Left renal cortex interstitium (tissue), 4 donors: ENCODE measurements around the gene PATL2. TPM values are rescaled to one million over a fixed set of nuclear protein-coding genes. Genes with fewer than 3 reads are reported as not detected.
A peak's percentile ranks its signal among the peaks of the same experiment; 100 is the strongest.
"Not testable (repeated sequence)": the region's sequence is repeated elsewhere in the genome, so short reads cannot be mapped to it uniquely, and the experiment has no call there.

Experiments
- DNase-seq, 4 donors: peaks; one replicate each; pipeline ENCODE4 v3.0.0-alpha.2; 2013; ENCODE audit warnings: low read depth in 4 of 4, low spot score in 2 of 4, missing footprints in 1 of 4
- polyA plus RNA-seq, 4 donors: library from polyadenylated mRNA; unstranded; fragments of 120-200 nt; gene quantifications; one replicate each; pipeline ENCODE4 v1.2.1, GENCODE V29; 2013; ENCODE audit not compliant: insufficient read length in 4 of 4

The PATL2 gene
- 1 to 10 TPM in 2 of 4 donors, under 1 TPM in 1, not detected in 1; 0.76 to 1.9 (median 1.2) TPM for polyA plus RNA-seq

DNA sequence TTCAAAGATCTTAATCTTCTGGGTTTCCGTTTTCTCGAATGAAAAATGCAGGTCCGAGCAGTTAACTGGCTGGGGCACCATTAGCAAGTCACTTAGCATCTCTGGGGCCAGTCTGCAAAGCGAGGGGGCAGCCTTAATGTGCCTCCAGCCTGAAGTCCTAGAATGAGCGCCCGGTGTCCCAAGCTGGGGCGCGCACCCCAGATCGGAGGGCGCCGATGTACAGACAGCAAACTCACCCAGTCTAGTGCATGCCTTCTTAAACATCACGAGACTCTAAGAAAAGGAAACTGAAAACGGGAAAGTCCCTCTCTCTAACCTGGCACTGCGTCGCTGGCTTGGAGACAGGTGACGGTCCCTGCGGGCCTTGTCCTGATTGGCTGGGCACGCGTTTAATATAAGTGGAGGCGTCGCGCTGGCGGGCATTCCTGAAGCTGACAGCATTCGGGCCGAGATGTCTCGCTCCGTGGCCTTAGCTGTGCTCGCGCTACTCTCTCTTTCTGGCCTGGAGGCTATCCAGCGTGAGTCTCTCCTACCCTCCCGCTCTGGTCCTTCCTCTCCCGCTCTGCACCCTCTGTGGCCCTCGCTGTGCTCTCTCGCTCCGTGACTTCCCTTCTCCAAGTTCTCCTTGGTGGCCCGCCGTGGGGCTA is at the start of gene PATL2, which contains the start of gene B2M:
Gene PATL2 (minus strand): TSS at position 228 of the 647 bp plus-strand sequence. CDS start 34,833 bp downstream, outside the sequence.
Gene B2M (plus strand): TSS at position 422 of the 647 bp plus-strand sequence. CDS start 30 bp downstream, at position 452.
- peak; percentile 90 to 97 (median 95) for DNase-seq

DNA sequence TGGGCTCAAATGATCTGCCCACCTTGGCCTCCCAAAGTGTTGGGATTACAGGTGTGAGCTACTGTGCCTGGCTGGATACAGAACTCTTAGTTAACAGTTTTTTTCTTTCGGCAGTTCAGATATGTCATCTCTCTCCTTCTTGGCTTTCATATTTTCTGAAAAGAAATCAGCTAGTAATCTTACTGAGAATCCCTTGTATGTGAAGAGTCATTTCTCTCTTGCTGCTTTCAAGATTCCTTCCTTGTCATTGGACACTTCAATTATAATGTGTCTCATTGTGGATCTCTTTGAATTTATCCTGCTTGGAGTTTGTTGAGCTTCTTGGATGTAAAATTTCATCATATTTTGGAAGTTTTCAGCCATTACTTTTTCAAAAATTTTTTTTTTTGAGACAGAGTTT is 42.2 kb upstream of the PATL2 start:
- no peak for DNase-seq

GRCh38 chr15:44743454-44743853 is 32.3 kb upstream of the PATL2 start:
- not testable (repeated sequence) for DNase-seq

- DNase-seq: not testable (repeated sequence)
Measured at GRCh38 chr15:44739222-44739847, 28.2 kb upstream of the PATL2 start.

GRCh38 chr15:44738340-44738984 is 27.3 kb upstream of the PATL2 start:
- peak in 1 of 4 donors; percentile 54 for DNase-seq

GRCh38 chr15:44736181-44736765 is 25.1 kb upstream of the PATL2 start, which contains the start of gene TRIM69:
TRIM69 (plus strand) TSS chr15:44736528; CDS start chr15:44736705, 177 bp downstream.
- DNase-seq: no peak

DNA sequence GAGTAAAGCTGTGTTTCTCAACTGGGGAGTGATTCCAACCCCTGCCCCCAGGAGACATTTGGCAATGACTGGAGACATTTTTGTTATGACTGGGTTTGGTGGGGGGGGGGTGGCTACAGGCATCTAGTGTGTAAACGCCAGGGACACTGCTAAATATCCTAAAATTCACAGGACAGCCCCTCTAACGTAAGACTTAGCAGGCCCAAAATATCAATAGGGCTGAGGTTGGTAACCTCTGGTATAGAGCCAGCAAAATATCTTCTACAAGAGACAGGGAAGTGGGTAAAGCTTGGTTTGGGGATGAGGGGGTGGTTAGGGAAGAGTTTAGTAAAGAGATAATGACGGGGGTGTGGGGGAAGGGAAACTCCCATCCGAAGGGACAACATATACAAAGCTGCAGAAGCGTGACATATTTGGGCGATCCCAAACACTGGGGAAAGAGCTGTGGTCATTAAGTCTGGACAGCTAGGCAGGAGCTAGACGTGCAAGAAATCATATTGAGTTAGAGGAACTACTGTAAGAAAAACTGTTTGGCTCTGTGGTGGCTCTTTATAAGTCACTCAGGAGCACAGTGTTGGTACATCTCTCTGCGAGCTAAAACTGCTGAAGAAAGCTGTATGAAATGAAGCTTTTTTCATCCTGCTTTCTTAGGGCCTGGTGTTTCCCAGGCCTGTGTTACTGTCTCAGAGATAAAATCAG is 24.5 kb upstream of the PATL2 start:
- DNase-seq: no peak

DNA sequence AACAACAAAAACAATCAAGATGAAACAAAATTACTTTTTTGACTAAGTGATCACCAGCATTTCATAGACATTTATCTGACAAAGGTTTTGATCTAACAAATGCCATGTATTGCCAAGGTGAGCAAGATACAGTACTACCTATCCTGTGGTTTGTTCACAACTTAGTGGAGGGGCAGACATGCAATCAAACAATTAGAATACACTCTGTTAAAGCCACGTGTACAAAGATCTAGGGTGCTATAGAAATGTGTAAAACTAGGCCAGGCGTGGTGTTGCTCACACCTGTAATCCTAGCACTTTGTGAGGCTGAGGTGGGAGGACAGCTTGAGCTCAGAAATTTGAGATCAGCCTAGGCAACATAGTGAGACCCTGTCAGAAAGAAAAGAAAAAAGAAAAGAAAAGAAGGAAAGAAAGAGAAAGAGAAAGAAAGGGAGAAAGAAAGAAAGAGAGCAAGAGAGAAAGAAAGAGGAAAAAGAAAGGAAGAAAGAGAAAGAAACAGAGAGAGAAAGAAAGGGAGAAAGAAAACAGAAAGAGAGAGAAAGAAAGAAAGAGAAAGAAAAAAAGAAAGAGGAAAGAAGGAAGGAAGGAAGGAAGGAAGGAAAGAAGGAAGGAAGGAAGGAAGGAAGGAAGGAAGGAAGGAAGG is 23.8 kb upstream of the PATL2 start:
- DNase-seq: no peak

DNA sequence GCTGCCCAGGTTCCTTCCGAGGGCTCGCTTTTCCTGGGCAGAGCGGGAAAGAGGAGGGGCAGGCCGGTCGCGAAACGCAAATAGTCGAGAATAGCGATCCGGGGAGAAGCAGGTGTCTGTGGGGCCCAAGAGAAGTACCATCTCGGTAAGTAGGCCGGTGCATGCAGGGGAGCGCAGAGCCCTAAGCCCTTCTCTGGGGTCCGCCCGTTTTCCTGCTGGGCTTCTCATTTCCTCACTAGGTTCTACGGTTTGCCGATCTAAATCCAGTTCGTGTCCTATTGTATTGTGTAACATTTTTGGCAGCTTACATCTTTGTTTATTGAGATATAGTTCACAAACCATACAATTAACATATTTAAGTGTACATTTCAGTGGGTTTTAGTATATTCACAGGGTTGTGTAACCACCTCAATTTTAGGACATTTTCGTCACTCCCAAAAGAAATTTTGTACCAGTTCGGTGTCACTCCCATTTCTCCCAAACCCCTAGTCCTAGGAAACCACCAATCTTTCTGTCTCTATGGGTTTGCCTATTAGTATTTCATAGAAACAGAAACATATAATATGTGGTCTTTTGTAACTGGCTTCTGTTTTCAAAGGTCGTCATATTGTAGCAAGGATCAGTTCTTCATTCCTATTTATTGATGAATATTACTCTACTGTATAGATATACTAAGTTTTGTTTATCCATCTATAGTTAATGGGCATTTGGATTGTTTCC is 18.4 kb upstream of the PATL2 start:
- no peak for DNase-seq

DNA sequence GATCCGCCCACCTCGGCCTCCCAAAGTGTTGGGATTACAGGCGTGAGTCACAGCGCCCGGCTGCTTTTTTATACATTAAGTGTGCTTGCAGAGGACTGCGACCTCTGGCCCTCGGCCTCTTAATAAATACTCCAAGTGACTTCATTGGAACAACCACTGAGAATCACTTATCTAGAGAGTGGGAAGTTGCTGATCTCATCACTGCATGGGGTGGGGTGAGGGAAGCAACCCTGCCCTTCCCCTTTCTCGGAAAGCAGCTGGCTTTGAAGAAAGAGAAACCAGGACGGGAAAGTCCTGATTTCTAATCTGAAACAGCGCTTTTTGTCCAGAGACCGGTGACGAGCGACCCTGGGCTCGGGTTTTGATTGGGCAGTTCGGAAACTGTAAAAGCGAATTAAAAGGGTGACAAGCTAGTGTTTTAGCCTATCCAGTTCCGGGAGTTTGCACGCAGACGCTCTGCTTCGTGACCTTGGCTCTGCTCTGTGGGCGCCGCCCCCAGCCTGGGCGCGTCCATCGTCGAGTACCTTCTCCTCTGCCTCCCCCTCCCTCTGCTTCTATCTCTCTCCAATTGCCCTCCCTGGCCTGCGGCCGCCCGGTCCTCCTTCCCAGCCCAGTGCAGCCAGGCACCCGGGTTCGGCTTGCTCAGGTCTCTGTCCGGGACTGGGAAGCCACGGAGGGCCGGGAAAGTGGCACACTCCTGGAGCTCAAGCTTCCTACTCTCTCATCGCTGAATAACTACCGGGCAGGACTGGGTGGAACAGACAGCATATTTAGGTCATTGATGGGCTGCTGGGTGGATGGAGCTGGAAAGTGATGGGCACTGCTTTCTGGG is 17.7 kb upstream of the PATL2 start:
- DNase-seq: peak; percentile 94 to 97 (median 96)

DNA sequence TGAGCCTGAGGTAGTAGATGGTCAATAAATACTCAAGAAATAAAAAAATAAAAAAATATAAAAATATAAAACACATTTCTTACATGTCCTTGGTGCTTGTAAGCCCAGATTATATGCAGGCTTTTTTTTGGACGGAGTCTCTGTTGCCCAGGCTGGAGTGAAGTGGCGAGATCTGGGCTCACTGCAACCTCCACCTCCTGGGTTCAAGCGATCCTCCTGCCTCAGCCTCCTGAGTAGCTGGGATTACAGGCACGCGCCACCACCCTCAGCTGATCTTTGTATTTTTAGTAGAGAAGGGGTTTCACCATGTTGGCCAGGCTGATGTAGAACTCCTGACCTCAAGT is 17.1 kb upstream of the PATL2 start:
- DNase-seq: not testable (repeated sequence)

GRCh38 chr15:44727485-44728231 is 16.5 kb upstream of the PATL2 start:
- no peak for DNase-seq

DNA sequence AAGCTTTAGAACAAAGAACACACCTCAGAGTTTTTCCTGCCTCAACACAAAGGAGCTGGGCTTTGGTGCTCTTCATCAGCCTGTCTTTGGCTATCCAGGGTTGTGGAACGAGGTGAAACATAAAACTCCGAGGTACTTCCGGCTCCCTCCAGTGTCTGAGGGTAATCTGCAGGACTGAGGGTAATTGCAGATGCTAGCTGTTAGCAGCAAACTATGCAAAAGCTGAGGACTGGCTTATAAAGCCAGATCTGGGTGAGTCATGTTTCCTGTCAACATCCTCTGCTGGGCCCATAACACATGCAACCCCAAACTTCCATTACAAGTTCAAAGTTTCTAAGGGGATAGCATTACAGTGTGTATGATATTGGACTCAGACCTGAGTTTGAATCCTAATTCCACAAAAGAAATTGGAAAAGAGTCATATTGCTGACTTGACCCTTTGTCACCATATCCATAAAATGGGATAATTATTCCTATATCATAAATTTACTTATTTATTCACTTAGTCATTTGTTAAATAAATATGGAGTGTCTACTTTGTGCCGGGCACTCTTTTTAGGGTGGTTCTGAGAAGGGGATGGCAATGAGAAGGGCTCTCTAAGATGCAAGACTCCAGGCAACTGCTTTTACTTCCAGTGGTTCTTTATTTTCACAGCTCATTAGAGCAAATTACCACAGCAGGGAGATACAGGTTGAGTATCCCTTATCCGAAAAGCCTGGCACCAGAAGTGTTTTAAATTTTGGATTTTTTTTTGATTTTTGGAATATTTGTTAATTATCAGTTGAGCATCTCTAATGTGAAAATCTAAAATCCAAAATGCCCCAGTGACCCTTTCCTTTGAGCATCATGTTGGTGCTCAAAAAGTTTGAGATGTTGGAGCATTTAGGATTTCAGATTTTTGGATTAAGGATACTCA is 15.7 kb upstream of the PATL2 start:
- no peak for DNase-seq

DNA sequence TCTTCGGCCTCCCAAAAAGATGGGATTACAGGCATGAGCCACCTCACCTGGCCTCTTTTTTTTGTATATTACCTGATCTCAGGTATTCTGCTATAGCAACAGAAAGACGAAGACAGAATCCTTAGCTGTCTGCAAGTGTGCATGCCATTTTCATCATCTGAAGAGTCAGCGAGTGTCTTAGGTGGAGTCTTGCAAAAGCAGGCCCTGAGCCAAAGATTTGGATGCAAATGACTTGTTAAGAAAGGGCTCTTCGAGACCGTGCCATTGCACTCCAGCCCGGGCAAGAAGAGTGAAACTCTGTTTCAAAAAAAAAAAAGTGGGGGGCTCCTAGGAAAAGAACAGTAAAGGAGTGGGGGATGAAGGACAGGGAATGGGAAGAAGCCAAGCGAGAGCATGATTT is 15.0 kb upstream of the PATL2 start:
- DNase-seq: no peak

DNA sequence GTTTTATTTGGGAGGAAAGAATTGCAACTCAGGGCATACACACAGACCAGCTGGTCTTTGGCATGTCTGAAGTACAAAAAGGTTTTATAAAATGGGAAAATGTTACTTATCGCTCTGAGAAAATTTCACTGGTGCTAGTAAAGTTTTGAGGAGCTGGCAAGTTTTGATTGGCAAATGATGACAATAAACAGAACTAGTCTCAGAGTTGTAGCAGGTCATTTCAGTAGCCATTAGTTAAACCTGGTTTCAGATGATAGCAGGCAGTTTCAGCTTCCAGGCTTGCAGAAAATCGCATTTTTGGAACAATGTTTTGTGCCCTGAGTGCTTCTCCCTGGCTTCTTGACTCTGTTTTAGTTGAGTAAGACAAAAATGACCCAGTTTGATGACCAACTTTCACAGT is 10.9 kb upstream of the PATL2 start:
- no peak for DNase-seq

GRCh38 chr15:44720460-44721176 is 9.5 kb upstream of the PATL2 start:
- DNase-seq: no peak
